H1 (cell line): ENCODE results near the gene WFDC5. TPM values are rescaled to one million over a fixed set of nuclear protein-coding genes. Genes with fewer than 3 reads are reported as not detected.

ENCODE experiments used
- CTCF ChIA-PET: fragments of 300-600 bp; sonication (Branson Sonifier 250); formaldehyde crosslinking; loops from one replicate; lab custom pipeline; 2021; ENCODE audit not compliant: partially characterized antibody; lab: Charles Lee
- POLR2A ChIA-PET: fragments of 300-600 bp; sonication (Branson Sonifier 250); formaldehyde crosslinking; loops from one replicate; lab custom pipeline; 2021; ENCODE audit warnings: inconsistent platforms; ENCODE audit not compliant: partially characterized antibody; lab: Charles Lee
- DNase-seq, 2 experiments: peaks; one replicate each; pipeline versions ENCODE4 v3.0.0 to v3.0.0-alpha.2; 2010 to 2022; ENCODE audit warnings: low spot score in 2 of 2, low read depth in 1 of 2, mixed read lengths in 1 of 2
- FAIRE-seq: peaks from 2 replicates; lab custom pipeline; 2011; peaks lifted over from hg19 to GRCh38; lab: Jason Lieb, UNC
- H2AFZ ChIP-seq: 2 replicates; pipeline ENCODE4 v1.8.1; 2012; ENCODE audit warnings: low read length, inconsistent platforms
- H2AK5ac ChIP-seq: 2 replicates; pipeline ENCODE4 v1.6.1; 2013; ENCODE audit warnings: low read depth, low read length
- H2BK120ac ChIP-seq: replicated peaks from 2 replicates; pipeline ENCODE3; 2013; ENCODE audit warnings: low read depth, low read length, inconsistent platforms
- H2BK12ac ChIP-seq: 2 replicates; pipeline ENCODE4 v1.6.1; 2013; ENCODE audit warnings: low read depth, low read length
- H2BK15ac ChIP-seq: 2 replicates; pipeline ENCODE4 v1.6.1; 2013; ENCODE audit warnings: low read length
- H2BK20ac ChIP-seq: 2 replicates; pipeline ENCODE4 v1.6.1; 2013; ENCODE audit warnings: low read length
- H2BK5ac ChIP-seq: 2 replicates; pipeline ENCODE4 v1.6.1; 2013; ENCODE audit warnings: low read depth, low read length
- H3K14ac ChIP-seq: 2 replicates; pipeline ENCODE4 v1.6.1; 2013; ENCODE audit warnings: inconsistent platforms; ENCODE audit not compliant: insufficient read length
- H3K18ac ChIP-seq: 2 replicates; pipeline ENCODE4 v1.6.1; 2013; ENCODE audit warnings: low read length; ENCODE audit errors: extremely low read depth
- H3K23ac ChIP-seq: 2 replicates; pipeline ENCODE4 v1.6.1; 2013; ENCODE audit warnings: inconsistent platforms; ENCODE audit not compliant: insufficient read length
- H3K23me2 ChIP-seq: 2 replicates; pipeline ENCODE4 v1.6.1; 2013; ENCODE audit warnings: low read depth, low read length
- H3K27ac ChIP-seq: 2 replicates; pipeline ENCODE4 v1.6.1; 2011; ENCODE audit warnings: low read depth, low read length, inconsistent platforms
- H3K27me3 ChIP-seq, 4 experiments: replicated peaks in 1 of 4; 1 replicate in 1 of 4; 2 replicates in 3 of 4; pipeline versions ENCODE4 v1.6.1 to v1.8.1; 2011 to 2013; ENCODE audit warnings: low read length in 3 of 4, mild to moderate bottlenecking in 3 of 4, inconsistent platforms in 2 of 4, mixed read lengths in 2 of 4, moderate library complexity in 1 of 4; ENCODE audit not compliant: control insufficient read depth in 3 of 4, insufficient read depth in 3 of 4; ENCODE audit errors: extremely low read depth in 1 of 4
- H3K36me3 ChIP-seq, 4 experiments: 2 replicates each; pipeline versions ENCODE4 v1.6.1 to v1.8.1; 2011 to 2013; ENCODE audit warnings: mild to moderate bottlenecking in 4 of 4, low read length in 3 of 4, moderate library complexity in 2 of 4, control low read depth in 1 of 4, inconsistent platforms in 1 of 4; ENCODE audit not compliant: insufficient read depth in 4 of 4, control insufficient read depth in 2 of 4
- H3K4ac ChIP-seq: replicated peaks from 2 replicates; pipeline ENCODE3; 2013; ENCODE audit warnings: low read length, low read depth, mixed read lengths, inconsistent platforms; ENCODE audit not compliant: insufficient read length
- H3K4me1 ChIP-seq, 4 experiments: replicated peaks in 1 of 4; 1 replicate in 1 of 4; 2 replicates in 3 of 4; pipeline versions ENCODE4 v1.6.1 to v1.8.1; 2011 to 2013; ENCODE audit warnings: low read length in 3 of 4, inconsistent platforms in 2 of 4, mixed read lengths in 1 of 4; ENCODE audit not compliant: insufficient read depth in 4 of 4, control insufficient read depth in 3 of 4
- H3K4me2 ChIP-seq, 2 experiments: 2 replicates each; pipeline versions ENCODE4 v1.6.1 to v1.8.1; 2011 to 2013; ENCODE audit warnings: low read depth in 2 of 2, low read length in 2 of 2, control low read depth in 1 of 2, inconsistent platforms in 1 of 2, mild to moderate bottlenecking in 1 of 2; ENCODE audit not compliant: insufficient read depth in 1 of 2
- H3K4me3 ChIP-seq, 4 experiments: fragments of 200-600, 300-600 bp in 1 of 4; sonication (generic), shearing (Covaris generic), sonication (Bioruptor Twin) in 1 of 4; 2 replicates each; pipeline versions ENCODE4 v1.5.1 to v1.8.1; 2011 to 2016; ENCODE audit warnings: low read length in 4 of 4, low read depth in 3 of 4, control low read depth in 2 of 4, inconsistent platforms in 2 of 4, mild to moderate bottlenecking in 2 of 4, mixed read lengths in 1 of 4, moderate library complexity in 1 of 4; ENCODE audit not compliant: insufficient read depth in 2 of 4; ENCODE audit errors: extremely low read depth in 1 of 4
- H3K56ac ChIP-seq: replicated peaks from 2 replicates; pipeline ENCODE3; 2013; ENCODE audit warnings: low read depth, mild to moderate bottlenecking, mixed read lengths, low read length, inconsistent platforms; ENCODE audit not compliant: insufficient read length
- H3K79me1 ChIP-seq: 2 replicates; pipeline ENCODE4 v1.6.1; 2013; ENCODE audit warnings: low read depth, low read length, control low read depth
- H3K79me2 ChIP-seq, 2 experiments: 2 replicates each; pipeline versions ENCODE4 v1.6.1 to v1.8.1; 2012 to 2013; ENCODE audit warnings: low read length in 2 of 2, mild to moderate bottlenecking in 2 of 2, inconsistent platforms in 1 of 2; ENCODE audit not compliant: insufficient read depth in 2 of 2, control insufficient read depth in 1 of 2
- H3K9ac ChIP-seq, 4 experiments: replicated peaks in 1 of 4; 1 replicate in 1 of 4; 2 replicates in 3 of 4; pipeline versions ENCODE4 v1.6.1 to v1.8.1; 2011 to 2013; ENCODE audit warnings: low read depth in 3 of 4, low read length in 3 of 4, control low read depth in 2 of 4, mild to moderate bottlenecking in 2 of 4, moderate library complexity in 2 of 4, inconsistent platforms in 1 of 4; ENCODE audit errors: extremely low read depth in 1 of 4
- H3K9me3 ChIP-seq, 2 experiments: 2 replicates each; pipeline versions ENCODE4 v1.6.1 to v1.8.1; 2012 to 2013; ENCODE audit warnings: mild to moderate bottlenecking in 2 of 2, moderate library complexity in 2 of 2, control low read depth in 1 of 2, inconsistent platforms in 1 of 2, low read depth in 1 of 2, low read length in 1 of 2, mixed read lengths in 1 of 2; ENCODE audit not compliant: insufficient read depth in 2 of 2
- H4K20me1 ChIP-seq, 2 experiments: replicated peaks in 1 of 2; 2 replicates each; pipeline versions ENCODE3 to v1.8.1; 2011 to 2013; ENCODE audit warnings: inconsistent platforms in 2 of 2, low read length in 2 of 2, mild to moderate bottlenecking in 1 of 2; ENCODE audit not compliant: insufficient read depth in 2 of 2, control insufficient read depth in 1 of 2
- H4K5ac ChIP-seq: 2 replicates; pipeline ENCODE4 v1.6.1; 2013; ENCODE audit warnings: low read length, low read depth, mixed read lengths, inconsistent platforms; ENCODE audit not compliant: insufficient read length
- H4K8ac ChIP-seq: 2 replicates; pipeline ENCODE4 v1.8.0; 2013; ENCODE audit warnings: mild to moderate bottlenecking, moderate library complexity, low read length, inconsistent platforms; ENCODE audit not compliant: insufficient read depth; ENCODE audit errors: extremely low read depth
- H4K91ac ChIP-seq: replicated peaks from 2 replicates; pipeline ENCODE3; 2013; ENCODE audit warnings: low read length, mixed read lengths, inconsistent platforms; ENCODE audit not compliant: insufficient read length
- BCL11A ChIP-seq, 2 experiments: IDR thresholded peaks; one replicate each; pipeline ENCODE4 v1.6.1; 2011; ENCODE audit warnings: low read depth in 2 of 2, low read length in 2 of 2, mild to moderate bottlenecking in 2 of 2
- CTBP2 ChIP-seq: IDR thresholded peaks from 2 replicates; pipeline ENCODE4 v1.7.0; 2011; ENCODE audit warnings: borderline replicate concordance, mild to moderate bottlenecking, moderate library complexity, mixed read lengths, low read length; ENCODE audit not compliant: insufficient read depth, insufficient read length
- EP300 ChIP-seq, 2 experiments: IDR thresholded peaks; 1 replicate in 1 of 2; 2 replicates in 1 of 2; pipeline ENCODE4 v1.6.1; 2011 to 2012; ENCODE audit warnings: low read depth in 2 of 2, low read length in 2 of 2, mild to moderate bottlenecking in 2 of 2, borderline replicate concordance in 1 of 2, inconsistent platforms in 1 of 2, moderate library complexity in 1 of 2
- HDAC2 ChIP-seq, 2 experiments: fragments of 300-600 bp in 1 of 2; sonication (generic) in 1 of 2; IDR thresholded peaks; 2 replicates each; pipeline ENCODE4 v1.6.1; 2011 to 2012; ENCODE audit warnings: low read depth in 2 of 2, low read length in 2 of 2, mild to moderate bottlenecking in 2 of 2, moderate library complexity in 2 of 2, borderline replicate concordance in 1 of 2, inconsistent platforms in 1 of 2
- JUN ChIP-seq: IDR thresholded peaks from 2 replicates; pipeline ENCODE4 v1.6.1; 2011; ENCODE audit warnings: low read depth, mild to moderate bottlenecking, improper control_type of control experiment, low read length
- RBBP5 ChIP-seq: IDR thresholded peaks from 2 replicates; pipeline ENCODE4 v1.7.1; 2012; ENCODE audit warnings: low read depth, mild to moderate bottlenecking, inconsistent platforms, low read length, moderate library complexity, borderline replicate concordance
- SAP30 ChIP-seq: fragments of 300-600 bp; sonication (generic); IDR thresholded peaks from 2 replicates; pipeline ENCODE4 v1.7.1; 2012; ENCODE audit warnings: low read length, moderate library complexity, mild to moderate bottlenecking, inconsistent platforms; ENCODE audit not compliant: insufficient read depth, insufficient replicate concordance
- SIN3A ChIP-seq, 2 experiments: IDR thresholded peaks in 1 of 2; conservative IDR thresholded peaks in 1 of 2; 2 replicates each; pipeline ENCODE4 v1.6.1; 2011 to 2012; ENCODE audit warnings: low read length in 2 of 2, improper control_type of control experiment in 1 of 2, low read depth in 1 of 2, mild to moderate bottlenecking in 1 of 2
- SP1 ChIP-seq: IDR thresholded peaks from 2 replicates; pipeline ENCODE4 v1.6.1; 2011; ENCODE audit warnings: low read depth, low read length
- WGBS, 2 experiments: shearing (Covaris generic) in 1 of 2; methylation state at CpG; one replicate each; pipeline versions ENCODE4 v1.1.6 to v1.1.7; 2013 to 2015; ENCODE audit warnings: low lambda C conversion rate in 2 of 2, mixed read lengths in 2 of 2, inconsistent platforms in 1 of 2, low coverage in 1 of 2, missing lambda C conversion rate in 1 of 2; ENCODE audit not compliant: insufficient replicate concordance in 2 of 2, insufficient coverage in 1 of 2, insufficient read length in 1 of 2; ENCODE audit errors: extremely low coverage in 1 of 2, missing lambda C conversion rate in 1 of 2; 5-methylcytosine and 5-hydroxymethylcytosine counted together
- polyA plus RNA-seq, 7 experiments: library from polyadenylated mRNA; depleted of rRNA in 3 of 7; stranded (reverse) in 5 of 7; unstranded in 2 of 7; fragments of >200 nt in 5 of 7; fragments of 200-250 nt in 2 of 7; gene quantifications; 1 replicate in 5 of 7; 2 replicates in 1 of 7; 4 replicates in 1 of 7; pipeline versions ENCODE4 v1.2.1 to v1.2.3, GENCODE V29; 2011 to 2013; ENCODE audit warnings: missing spikeins in 2 of 7, mixed read lengths in 2 of 7
- total RNA-seq: library from RNA; stranded (reverse); fragmentation: NEBNext Ultra II Directional; extraction: Animal tissue kit (Norgen Biotek cat#: 25700); gene quantifications from 2 replicates; pipeline ENCODE4 v1.2.1, GENCODE V29; 2021

WFDC5 gene
- total and polyA plus RNA-seq, 2 of the 8 experiments (the other 6 are each of a cell fraction or from before 2014, with no cell fraction given), result not detected

DNA sequence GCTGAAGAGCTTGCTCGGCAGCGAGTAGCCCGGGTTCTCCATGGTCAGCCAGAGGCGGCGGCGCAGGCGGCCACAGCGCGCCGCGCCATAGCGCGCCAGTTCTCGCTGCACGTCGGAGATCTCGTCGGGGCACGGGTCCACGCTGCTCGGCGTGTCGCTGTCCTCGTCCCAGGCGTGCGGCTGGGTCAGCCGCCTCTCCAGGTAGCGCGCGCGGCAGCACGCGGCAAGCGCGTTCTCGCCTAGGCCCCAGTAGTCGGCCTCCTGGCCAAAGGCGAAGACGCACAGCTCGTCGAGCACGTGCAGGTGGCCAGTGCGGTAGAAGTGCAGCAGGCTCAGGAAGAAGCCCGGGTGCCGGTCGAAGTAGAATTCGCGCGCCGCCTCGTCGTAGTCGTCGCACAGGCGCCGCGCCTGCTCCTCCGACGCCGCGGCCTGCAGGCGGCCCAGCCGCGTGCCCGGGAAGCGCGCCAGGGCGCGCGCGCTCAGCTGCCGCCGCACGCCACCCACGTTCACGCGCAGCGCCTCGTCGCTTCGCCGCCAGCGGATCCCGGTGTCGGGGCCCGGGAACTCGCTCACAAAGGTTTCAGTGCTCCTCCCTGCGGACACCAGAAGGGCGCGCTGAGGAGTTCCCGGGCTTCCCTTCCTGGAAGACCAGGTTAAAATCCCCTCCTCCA is 16.7 kb downstream of the WFDC5 start:
- 49% methylated on average over 80 of the region's 91 CpGs; no CpG with 5 or more reads in 1 of the 2 experiments for WGBS, 2 experiments
- H3K36me3 ChIP-seq, result peaks cover 0 to 5% (median 0%) of the 10 kb centered on the region in 4 experiments; a peak in 1 of 8 replicates
- no peak overlapping the region for H2BK5ac ChIP-seq
- H4K20me1 ChIP-seq, result peaks cover 3 to 4% of the 10 kb centered on the region in 2 experiments
- no peak overlapping the region for H3K18ac ChIP-seq
- CTCF ChIA-PET, result interaction anchor here (0.9 to 17.6 kb wide), 6 partner anchors 11 to 194 kb away, joined by 3 to 233 read pairs (median 33); partner anchors contain the start of gene WFDC5
- DNase-seq (peak; percentile 36 to 87), FAIRE-seq (no peak)
- POLR2A ChIA-PET, result interaction anchor here (0.9 kb wide), 1 partner anchor 195 kb away, joined by 3 read pairs; no protein-coding TSS in a partner anchor
- H3K9me3 ChIP-seq, result peaks cover 0 to 8% of the 10 kb centered on the region in 2 experiments; a peak in 2 of 4 replicates
- H2BK120ac ChIP-seq, result no peak overlapping the region
- H2BK12ac ChIP-seq, result peak overlapping the region; percentile 85; the same call in 1 of the 2 replicates
- H4K5ac ChIP-seq, result no peak overlapping the region
- peaks cover 5 to 41% (median 31%) of the 10 kb centered on the region in 4 experiments for H3K27me3 ChIP-seq
- H4K91ac ChIP-seq, result no peak overlapping the region
- H2BK20ac ChIP-seq, result no peak overlapping the region
- peak overlapping the region; percentile 77; the same call in 1 of the 2 replicates for H4K8ac ChIP-seq
- no peaks in the 10 kb centered on the region for H3K79me1 ChIP-seq
- no peaks in the 10 kb centered on the region for H3K79me2 ChIP-seq
- H3K23me2 ChIP-seq, result no peaks in the 10 kb centered on the region; the same call in 1 of the 2 replicates
- peaks cover 2 to 13% (median 4%) of the 10 kb centered on the region in 4 experiments; a peak in 6 of 7 replicates for H3K4me1 ChIP-seq
- H3K9ac ChIP-seq, result no peak overlapping the region; a peak in 2 of 7 replicates
- peak overlapping the region; percentile 61; the same call in 1 of the 2 replicates for H2AFZ ChIP-seq
- peak overlapping the region; percentile 26 to 57; a peak in 3 of 4 replicates for H3K4me2 ChIP-seq
- no peak overlapping the region for H3K23ac ChIP-seq
- H3K4ac ChIP-seq, result peak overlapping the region; percentile 63
- H2BK15ac ChIP-seq, result peak overlapping the region; percentile 36; the same call in 1 of the 2 replicates
- peak overlapping the region in 3 of 4 experiments; percentile 15 to 31 (median 15); a peak in 5 of 8 replicates for H3K4me3 ChIP-seq
- no peak overlapping the region for H2AK5ac ChIP-seq
- H3K14ac ChIP-seq, result no peak overlapping the region
- no peak overlapping the region for H3K56ac ChIP-seq
- no peak overlapping the region for H3K27ac ChIP-seq
- no peak for TF ChIP-seq SP1
- TF ChIP-seq SAP30, result no peak
- TF ChIP-seq JUN, result no peak
- no peak for TF ChIP-seq RBBP5
- no peak for TF ChIP-seq SIN3A (conservative IDR thresholded peaks at IDR 0.05 in 1 of 2, IDR thresholded peaks at IDR 0.05 in 1 of 2; ENCODE audit: low read depth in 1 of 2, low read length in 2 of 2)
- 0 out of 3 replicates have a peak, but pooled peaks of 1 of the 2 experiments have one; percentile 40 for TF ChIP-seq EP300 (IDR thresholded peaks at IDR 0.05; ENCODE audit: borderline replicate concordance in 1 of 2, low read depth in 2 of 2, low read length in 2 of 2)
- no peak for TF ChIP-seq BCL11A (IDR thresholded peaks at IDR 0.05; ENCODE audit: low read depth in 2 of 2, low read length in 2 of 2)
- TF ChIP-seq CTBP2, result no peak
- TF ChIP-seq HDAC2 (IDR thresholded peaks at IDR 0.05; ENCODE audit: borderline replicate concordance in 1 of 2, low read depth in 2 of 2, low read length in 2 of 2), result peak; percentile 69 to 82; a peak in 2 of 4 replicates
